NT2/D1 (cell line): ENCODE results near the gene TENM3.

Experiments used
- YY1 ChIP-seq: IDR thresholded peaks from 2 replicates; pipeline ENCODE4 v1.6.1; 2011; ENCODE audit not compliant: insufficient read length, insufficient read depth
- ZNF274 ChIP-seq: IDR thresholded peaks from 2 replicates; pipeline ENCODE4 v1.6.1; 2011; ENCODE audit warnings: mild to moderate bottlenecking, low read depth, low read length

DNA sequence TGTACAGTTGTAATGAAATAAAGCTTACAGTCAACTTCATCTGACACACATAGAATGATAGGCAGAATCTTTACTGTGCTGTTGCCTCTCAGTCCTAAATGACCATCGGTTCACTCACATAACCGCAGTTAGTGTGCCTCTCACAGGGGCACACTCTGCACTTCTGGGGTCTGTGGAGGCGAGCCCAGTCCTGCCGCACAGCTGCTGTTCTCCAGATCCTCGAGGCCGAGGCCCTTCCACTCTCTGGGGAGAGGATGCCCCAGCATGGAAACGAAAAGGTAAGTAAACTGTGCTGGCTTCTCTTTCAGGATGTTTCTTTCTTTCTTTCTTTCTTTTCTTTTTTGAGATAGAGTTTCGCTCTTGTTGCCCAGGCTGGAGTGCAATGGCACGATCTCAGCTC is 586.0 kb downstream of the TENM3 start:
- TF ChIP-seq YY1 = no peak
- no peak for TF ChIP-seq ZNF274
